HG03520 (cell line): ENCODE data around the gene RAMP2.
"Not testable (repeated sequence)": the region's sequence is repeated elsewhere in the genome, so short reads cannot be mapped to it uniquely, and the experiment has no call there.

Experiments
- ATAC-seq: cut with Tn5 transposase; IDR thresholded peaks from one replicate; pipeline ENCODE4 v1.9.1; 2021; ENCODE audit warnings: mild to moderate bottlenecking, moderate library complexity; ENCODE audit not compliant: unreplicated experiment

Gene RAMP2, protein sequence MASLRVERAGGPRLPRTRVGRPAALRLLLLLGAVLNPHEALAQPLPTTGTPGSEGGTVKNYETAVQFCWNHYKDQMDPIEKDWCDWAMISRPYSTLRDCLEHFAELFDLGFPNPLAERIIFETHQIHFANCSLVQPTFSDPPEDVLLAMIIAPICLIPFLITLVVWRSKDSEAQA

DNA sequence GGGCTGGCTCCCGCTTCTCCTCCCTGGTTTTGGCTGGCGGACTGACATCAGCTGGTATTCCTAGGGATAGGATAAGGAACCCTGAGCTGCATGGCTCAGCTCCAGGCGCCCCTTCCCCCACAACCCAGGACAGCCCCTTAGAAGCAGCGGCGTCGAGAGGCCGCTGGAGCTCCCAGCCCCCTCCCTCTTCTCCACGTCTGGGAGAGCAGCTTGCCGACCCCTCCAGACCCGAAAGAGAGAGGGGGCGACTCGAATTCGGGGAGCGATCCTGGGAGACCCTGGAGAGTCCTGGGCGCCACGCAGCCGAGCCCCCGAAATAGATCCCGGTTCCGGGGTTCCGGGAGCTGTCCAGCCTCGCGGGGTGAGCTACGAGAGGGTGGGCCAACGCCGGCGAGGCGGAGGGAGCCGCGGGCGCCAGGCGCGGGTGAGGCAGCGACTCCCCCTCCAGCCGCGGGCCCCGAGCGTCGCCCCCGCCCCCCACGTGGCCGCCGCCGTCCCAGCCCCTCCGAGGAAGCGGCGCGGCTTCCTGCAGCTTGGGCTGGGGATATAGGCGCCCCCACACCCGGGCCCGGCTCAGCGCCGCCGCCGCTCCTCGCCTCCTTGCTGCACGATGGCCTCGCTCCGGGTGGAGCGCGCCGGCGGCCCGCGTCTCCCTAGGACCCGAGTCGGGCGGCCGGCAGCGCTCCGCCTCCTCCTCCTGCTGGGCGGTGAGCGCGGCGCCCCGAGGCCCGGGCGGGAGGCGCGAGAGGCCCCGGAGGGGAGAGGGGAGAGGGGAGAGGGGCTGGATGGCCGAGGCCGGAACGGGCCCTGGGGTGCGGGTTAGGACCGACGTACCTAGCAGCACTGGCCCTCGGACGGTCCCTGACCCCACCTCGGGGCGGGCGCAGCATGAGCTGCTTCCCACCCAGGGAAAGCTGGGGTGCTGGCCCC, at the start of gene RAMP2:
Gene RAMP2, plus strand, starts transcription at position 576 of the 930 bp plus-strand sequence. Its CDS starts 35 bp downstream, at position 611.
- ATAC-seq = no peak

DNA sequence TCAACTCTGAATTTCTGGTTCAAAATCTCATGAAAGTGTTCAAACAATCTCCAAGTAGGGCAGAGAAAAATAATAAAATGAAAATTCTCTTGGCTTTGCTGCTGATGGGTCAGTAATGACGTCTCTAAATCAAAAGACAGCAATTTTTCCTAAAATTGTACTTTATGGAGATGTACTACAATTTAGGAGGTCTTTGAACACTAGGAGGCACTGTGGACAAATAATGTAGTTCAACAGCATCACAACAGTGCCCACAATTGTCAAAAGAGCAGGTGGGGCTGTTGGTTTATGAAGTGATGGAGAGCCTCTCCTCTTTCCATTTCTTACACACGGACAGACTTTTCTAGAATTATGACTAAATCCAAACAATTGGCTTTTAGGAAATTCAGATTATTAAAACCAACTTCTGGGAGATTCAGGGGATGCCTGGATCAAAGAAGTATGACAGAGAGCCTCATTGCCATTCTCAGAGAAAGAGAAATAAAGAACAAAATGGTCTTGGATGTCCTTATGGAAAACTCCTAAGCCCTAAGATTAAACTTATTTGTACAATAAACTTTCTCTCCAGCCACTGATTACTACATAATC, 39.9 kb upstream of the RAMP2 start:
- no peak for ATAC-seq

DNA sequence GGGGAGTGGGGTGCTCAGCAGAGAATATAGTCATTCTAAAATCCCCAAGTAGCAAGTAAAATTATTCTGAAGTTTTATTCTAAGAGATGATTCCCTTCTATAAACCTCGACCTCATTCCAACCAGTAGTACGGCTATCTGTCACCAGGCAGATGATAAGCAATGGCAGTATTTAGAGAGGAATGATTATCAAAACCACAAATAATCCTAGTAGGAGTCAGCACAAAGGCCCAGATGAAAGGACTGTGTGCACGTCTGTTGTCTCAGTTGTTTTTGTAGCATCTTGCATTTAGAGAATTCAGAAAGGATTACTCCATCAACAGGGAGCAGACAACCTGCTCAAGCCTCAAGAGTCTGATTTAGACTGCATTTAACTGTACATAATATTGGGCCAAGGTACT, 37.4 kb upstream of the RAMP2 start:
- ATAC-seq = no peak

DNA sequence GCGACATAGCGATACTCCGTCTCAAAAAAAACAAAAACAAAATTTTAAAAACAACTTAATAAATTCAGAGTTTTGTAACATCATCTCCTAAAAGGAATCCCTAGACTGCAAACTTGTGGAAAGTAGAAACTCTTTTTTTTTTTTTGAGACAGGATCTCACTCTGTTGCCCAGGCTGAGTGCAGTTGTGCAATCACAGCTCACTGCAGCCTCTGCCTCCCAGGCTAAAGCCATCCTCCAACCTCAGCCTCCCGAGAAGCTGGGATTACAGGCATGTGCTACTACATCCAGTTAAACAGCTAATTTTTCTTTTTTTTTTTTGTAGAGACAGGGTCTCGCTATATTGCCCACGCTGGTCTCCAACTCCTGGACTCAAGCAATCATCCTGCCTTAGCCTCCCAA, 35.9 kb upstream of the RAMP2 start:
- ATAC-seq = no peak

DNA sequence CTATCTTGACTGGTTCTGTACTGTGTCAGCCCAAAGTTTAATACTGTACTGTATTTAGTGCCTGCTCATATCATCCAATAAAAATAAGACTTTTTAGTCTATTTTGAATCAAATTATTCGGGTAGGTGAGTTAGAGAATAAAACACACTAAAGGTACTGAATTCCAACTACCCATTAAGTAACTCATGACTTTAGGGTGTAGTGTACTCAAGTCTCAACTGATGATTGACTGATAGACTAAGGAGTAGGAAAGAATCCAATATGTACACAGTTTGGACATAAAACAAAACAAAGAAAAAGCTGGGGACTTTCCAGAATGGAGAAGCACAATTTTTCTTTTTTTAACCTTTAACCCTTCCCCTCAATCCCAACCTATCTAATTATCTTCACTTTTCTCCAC, 20.3 kb upstream of the RAMP2 start:
- no peak for ATAC-seq

DNA sequence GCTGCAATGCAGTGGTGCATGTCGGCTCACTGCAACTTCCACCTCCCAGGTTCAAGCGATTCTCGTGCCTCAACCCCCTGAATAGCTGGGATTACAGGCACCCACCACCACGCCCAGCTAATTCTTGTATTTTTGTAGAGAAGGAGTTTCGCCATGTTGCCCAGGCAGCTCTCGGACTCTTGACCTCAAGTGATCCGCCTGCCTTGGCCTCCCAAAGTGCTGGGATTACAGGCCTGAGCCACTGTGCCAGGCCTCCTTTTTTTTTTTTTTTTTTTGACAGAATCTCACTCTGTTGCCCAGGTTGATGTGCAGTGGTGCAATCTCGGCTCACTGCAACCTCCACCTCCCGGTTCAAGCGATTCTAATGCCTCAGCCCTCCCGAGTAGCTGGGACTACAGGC, 18.1 kb upstream of the RAMP2 start:
- not testable (repeated sequence) for ATAC-seq

DNA sequence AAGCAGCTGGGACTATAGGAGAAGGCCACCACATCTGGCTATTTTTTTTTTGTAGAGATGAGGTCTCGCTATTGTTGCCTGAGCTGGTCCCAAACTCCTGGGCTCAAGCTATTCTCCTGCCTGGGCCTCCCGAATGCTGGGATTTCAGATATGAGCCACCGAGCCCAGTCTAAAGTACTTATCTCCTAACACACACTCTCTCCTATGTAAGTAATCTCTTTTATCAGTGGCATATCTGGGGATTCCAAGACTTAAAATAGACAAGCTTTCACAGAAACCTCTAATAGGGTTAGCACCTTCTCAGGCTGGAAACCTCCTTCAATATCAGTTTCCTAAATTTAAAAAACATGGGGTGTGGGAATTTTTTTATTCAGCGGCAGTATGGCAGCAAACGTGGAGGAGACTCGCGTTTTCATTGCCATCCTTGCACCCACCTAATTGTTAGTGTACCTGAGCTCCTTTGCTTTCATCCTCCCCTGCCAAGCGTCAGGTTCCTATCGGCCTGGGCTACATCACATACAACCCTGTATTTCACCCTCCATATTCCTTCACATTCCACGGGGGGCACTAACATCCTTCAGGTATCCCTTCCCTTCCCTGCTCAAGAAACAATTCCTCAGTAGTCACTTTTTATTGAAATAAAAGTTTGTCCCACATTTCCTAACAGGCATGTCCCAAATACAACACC, 17.3 kb upstream of the RAMP2 start:
- no peak for ATAC-seq

DNA sequence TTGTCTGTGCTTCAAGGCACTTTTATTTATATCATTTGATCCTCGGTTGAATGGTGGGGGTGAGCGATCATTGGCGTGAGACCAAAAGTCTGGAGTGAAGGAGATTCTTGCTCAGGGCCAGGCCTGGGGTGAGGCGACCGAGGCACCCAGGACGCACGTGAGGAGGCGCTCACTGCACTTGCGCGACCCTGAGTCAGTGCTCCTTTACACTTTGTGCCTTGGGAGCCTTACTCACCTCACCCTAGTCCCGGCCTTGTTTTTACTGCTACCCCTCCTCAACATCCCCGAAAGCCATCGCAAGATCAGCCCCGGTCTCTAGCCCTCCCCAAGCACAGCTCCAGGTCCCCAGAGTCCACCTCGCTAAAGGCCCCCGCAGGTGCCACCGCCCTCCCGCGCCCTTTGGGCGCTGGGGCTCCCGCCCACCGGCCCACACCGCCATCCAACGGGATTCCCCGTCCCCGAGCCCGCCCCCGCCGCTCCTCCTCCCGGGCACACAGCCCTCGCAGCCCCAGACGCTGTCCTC, 16.7 kb upstream of the RAMP2 start:
- peak; percentile 33 for ATAC-seq

DNA sequence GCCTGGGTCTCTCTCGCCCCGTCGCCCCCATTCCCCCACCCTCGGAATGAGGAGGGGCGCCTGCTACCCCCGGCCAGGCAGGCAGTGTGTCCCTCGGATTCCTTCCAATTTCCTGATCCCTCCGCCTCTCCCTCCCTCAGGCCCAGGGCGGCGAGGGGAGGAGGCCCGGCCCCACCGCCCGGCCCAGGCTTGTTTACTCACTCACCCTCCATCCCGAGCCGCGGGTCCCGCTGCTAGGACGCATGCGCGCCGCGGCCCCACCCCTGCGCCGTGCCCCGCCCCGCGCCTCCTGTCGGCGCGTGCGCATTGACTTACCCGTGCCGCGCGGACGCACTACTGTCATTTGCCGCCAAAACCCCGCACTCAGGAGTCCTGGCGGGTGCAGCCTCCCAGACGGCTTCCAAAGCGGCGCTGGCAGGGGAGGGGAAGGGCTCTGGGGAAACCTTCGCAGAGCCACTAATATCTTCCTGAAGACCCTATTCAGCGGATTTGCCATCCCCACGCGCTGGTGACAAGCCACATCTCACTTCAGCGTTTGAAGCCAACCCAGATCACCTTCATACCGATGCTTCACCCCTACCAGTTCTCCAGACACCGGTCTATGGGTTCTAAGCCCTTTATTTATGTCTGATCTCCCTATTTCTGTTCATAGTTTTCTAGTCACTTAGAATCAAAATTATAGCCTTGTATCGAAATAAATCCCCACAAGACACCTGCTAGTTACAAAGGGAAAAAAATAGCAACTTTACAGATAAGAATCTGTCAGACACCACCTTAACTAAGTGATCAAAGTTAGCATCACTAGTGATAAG, 16.0 kb upstream of the RAMP2 start, which contains the start of gene EZH1:
Gene EZH1, minus strand, starts transcription at position 235 of the 812 bp plus-strand sequence. CDS start 16,099 bp downstream, outside the sequence.
- peak; percentile 75 for ATAC-seq

DNA sequence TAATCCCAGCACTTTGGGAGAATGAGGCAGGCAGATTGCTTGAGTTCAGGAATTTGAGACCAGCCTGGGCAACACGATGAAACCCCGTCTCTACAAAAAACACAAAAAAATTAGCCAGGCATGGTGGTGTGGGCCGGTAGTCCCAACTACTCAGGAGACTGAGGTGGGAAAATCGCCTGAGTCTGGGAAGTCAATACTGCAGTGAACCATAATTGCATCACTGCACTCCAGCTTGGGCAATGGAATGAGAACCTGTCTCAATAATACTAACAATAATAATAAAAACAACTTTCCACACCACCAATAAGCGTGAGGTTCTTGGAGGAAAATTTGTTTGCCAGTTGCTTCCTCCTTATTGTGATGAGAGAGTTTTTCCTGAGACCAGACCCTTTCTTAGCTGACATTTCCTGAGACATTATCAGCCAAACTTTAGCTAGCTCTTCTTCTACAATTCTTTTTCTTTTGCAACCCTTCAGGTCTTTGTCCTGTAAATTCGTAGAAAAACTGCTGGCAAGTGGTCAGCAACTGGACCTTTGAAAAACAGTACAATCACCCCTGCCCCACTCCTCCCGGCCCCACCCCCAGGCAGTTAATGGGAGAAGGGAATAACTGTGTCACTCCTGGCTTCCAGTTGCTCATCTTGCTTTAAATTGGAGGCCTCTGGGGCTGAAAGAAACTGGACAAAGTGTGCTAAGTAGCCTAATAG, 12.7 kb upstream of the RAMP2 start:
- ATAC-seq = no peak

DNA sequence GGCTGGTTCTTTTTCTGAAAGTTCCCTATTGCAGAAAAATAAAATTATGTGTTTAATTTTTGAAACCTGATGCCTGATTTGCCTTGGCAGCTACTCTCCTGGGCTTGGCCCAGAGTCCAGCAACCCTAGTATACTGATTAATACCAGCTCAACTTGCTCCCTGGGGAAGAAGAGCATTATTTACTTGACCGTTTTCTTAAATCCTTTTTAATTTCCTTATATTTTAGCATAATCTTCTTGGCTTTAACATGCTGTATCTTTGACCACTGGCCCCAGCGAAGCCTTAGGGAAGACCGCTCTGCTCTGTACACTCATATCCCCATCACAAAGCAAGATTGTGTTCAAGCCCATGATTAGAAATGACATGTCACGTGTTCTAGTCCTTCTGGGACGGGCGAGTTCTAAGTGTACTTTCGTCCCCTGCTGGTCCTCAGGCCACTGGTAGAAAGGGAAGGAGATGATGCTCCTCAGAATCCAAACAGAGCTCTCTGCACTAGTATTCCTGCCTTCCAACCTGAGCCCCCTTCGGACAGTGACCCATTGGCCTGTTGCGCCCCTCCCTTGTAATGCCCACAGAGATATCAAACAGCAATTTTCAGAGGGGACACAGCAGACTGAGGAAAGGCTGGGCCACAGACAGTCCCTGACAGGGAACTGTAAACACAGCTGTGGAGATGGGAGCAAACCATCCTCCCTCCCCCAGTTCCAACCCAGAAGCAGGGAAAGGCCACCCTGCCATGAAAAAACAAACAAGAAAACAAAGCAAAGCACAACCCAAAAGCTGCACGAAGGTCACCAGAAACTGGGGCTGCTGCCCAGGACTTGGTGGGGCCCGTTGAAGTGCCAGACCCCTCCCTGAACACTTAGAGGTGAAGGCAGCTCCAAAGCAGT, 11.9 kb upstream of the RAMP2 start:
- ATAC-seq = no peak

DNA sequence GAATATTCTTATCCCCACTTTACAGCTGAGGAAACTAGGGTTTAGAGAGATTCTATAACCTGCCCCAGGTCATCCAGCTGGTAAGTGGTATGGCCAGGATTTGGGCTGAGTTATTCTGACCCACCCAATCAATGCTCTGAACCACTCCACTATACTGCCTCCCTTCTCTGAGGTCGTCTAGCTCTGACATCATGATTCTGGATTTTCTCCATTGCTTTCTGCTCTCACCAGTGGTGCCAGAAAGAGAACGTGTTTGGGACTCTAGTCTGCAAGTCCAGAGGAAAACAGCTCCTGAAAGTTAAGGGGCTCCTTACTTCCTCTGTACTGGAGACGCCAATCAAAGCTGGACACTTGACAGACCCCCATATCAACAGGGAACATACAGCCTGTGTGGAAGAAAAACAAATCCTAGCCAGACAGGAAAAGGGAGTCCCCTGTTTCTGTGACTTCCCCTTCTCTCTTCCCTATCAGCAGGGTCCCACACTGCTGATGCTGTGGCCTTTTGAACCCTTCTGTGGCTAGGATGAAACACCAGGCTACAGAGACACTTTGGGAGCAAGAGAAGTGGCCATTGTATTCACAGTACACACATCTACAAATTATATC, 10.2 kb upstream of the RAMP2 start:
- no peak for ATAC-seq

DNA sequence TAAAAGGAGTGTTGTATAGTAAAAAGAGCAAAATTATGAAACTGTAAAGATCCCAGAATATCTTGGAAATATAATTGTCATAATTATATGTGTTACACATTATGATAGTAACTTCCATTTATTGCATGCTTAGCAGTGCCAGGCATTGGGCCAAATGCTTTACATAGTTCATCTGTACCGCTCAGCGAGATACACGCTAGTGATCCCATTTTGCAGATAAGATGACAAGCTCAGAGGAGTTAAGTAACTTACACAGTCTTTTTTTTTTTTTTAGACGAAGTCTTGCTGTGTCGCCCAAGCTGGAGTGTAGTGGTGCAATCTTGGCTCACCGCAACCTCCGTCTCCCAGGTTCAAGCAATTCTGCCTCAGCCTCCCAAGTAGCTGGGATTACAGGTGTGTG, 9.4 kb upstream of the RAMP2 start:
- no peak for ATAC-seq

DNA sequence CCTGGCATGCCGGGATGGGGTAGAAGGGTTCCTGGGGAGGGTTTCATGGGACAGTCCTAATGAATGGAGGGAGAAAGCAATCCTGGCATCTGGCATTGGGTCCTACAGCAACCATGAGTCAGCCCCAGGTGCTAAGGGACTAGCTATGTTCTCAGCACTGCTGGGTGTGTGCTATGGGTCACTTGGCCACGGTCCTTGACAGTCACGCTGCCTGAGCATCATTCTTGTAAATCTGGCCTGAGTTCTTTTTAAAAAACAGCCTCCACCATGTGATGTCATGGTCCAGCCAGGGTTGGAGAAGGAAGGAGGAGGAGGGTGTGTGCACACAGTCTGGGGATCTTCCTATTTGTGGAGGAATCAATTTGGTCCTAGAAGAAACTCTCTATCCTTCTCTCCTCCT, 6.2 kb upstream of the RAMP2 start:
- no peak for ATAC-seq

DNA sequence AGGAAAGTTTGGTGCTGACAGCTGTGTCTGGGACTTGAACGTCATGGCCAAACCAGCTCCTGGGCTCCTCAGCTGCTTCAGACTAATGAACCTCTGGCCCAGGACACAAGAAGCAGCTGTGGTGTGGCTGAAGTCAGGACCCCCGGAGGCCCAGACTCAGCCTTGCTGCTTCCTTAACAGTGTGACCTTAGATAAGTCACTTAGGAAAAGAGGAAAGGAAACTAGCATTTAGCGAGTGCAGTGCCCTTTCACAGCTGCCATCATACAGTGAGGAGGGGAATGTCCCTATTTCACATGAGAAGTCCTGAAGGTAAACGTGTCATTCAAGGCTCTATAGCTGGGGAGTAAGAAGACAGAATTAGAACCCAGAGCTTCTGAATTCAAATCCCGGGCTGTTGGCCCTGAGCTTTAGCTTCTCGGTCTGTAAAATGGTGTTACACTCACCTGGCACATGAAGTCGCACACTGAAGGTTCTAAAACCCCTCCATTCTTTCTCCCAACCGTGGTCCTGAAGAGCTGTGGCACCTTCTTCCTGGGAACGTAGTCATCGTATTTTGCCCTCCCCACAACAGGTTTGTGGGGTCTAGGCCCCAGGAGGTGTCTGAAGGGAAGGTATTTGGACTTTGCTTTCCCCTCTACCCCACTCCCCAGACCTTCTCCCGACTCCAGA, 910 bp upstream of the RAMP2 start:
- ATAC-seq = no peak

DNA sequence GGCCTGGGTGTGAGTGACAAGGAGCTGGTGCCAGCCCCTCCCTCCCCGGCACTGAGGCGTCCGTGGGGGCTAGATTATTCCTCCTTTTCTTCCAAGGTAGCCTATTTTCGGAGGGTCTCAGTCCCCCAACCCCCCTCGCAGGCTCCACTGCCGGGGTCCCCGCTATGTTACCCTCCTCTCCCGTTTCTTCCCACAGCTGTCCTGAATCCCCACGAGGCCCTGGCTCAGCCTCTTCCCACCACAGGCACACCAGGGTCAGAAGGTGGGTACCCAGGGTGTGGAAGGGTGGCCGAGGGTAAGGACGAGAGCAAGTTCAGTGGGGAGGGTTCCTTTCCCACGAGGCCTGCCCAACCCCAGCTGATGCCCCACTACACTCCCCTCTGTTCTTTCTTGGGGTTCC, 611 bp downstream of the RAMP2 start:
- ATAC-seq = no peak

DNA sequence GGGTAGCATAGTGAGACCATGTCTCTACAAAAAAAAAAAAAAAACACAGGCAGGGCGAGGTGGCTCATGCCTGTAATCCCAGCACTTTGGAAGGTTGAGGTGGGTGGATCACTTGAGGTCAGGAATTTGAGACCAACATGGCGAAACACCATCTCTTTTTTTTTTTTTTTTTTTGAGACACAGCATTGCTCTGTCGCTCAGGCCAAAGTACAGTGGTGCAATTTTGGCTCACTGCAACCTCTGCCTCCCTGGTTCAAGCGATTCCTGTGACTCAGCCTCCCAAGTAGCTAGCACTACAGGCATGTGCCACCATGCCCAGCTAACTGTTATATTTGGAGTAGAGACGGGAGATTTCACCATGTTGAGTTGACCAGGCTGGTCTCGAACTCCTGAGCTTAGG, 5.1 kb downstream of the RAMP2 start:
- ATAC-seq = no peak

DNA sequence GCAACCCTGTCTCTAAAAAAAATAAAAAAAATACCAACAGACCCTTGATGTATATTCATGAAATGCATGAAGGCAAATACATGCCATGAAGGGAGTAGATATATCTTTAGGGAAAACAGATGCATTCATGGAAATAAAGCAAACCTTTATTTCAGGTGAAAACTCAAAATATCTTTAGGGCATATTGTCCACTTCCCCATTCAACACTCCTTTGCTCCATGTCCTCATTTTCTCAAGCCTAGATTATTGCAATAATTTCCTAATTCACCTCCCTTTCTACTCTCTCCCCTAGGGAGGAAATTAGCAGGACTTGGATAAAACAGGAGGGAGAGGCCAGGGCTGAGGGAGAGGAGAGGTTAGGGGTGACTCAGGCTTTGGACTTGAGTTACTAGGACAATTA, 6.5 kb downstream of the RAMP2 start:
- no peak for ATAC-seq
